ENCODE data around the gene ABHD2.

DNA sequence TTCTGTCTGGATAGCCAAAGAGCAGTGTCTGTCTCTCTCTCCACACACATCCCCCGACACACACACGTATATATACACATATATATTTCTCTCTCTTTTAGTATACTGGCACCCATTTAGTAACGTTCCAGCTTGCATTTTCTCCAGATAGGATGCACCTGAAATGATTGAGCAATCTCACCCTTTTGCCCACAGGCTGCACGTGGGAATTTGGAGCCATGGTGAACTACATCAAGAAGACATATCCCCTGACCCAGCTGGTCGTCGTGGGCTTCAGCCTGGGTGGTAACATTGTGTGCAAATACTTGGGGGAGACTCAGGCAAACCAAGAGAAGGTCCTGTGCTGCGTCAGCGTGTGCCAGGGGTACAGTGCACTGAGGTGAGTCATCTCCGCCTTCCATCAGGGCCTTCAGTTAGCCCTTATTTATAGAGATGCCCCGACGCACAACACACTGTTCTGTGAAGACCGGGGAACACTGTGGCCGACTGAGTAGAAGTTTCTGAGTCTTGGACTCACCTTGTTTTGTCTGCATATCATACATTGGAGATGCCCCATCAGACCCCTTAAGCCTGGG is 87.4 kb downstream of the ABHD2 start:
- TF ChIP-seq IRF1 (CRISPR knock-in tag; IDR thresholded peaks at IDR 0.05) (no peak), PRRX2 (CRISPR knock-in tag; IDR thresholded peaks at IDR 0.05) (no peak), RORB (CRISPR knock-in tag; IDR thresholded peaks at IDR 0.05) (no peak), CBFB (CRISPR knock-in tag; IDR thresholded peaks at IDR 0.05; ENCODE audit: low read depth) (no peak), RELA (CRISPR knock-in tag; IDR thresholded peaks at IDR 0.05; ENCODE audit: borderline replicate concordance) (no peak)
- TF ChIP-seq, protein P1, sequence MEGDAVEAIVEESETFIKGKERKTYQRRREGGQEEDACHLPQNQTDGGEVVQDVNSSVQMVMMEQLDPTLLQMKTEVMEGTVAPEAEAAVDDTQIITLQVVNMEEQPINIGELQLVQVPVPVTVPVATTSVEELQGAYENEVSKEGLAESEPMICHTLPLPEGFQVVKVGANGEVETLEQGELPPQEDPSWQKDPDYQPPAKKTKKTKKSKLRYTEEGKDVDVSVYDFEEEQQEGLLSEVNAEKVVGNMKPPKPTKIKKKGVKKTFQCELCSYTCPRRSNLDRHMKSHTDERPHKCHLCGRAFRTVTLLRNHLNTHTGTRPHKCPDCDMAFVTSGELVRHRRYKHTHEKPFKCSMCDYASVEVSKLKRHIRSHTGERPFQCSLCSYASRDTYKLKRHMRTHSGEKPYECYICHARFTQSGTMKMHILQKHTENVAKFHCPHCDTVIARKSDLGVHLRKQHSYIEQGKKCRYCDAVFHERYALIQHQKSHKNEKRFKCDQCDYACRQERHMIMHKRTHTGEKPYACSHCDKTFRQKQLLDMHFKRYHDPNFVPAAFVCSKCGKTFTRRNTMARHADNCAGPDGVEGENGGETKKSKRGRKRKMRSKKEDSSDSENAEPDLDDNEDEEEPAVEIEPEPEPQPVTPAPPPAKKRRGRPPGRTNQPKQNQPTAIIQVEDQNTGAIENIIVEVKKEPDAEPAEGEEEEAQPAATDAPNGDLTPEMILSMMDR (IDR thresholded peaks at IDR 0.05), result no peak
- TF ChIP-seq, protein P2, sequence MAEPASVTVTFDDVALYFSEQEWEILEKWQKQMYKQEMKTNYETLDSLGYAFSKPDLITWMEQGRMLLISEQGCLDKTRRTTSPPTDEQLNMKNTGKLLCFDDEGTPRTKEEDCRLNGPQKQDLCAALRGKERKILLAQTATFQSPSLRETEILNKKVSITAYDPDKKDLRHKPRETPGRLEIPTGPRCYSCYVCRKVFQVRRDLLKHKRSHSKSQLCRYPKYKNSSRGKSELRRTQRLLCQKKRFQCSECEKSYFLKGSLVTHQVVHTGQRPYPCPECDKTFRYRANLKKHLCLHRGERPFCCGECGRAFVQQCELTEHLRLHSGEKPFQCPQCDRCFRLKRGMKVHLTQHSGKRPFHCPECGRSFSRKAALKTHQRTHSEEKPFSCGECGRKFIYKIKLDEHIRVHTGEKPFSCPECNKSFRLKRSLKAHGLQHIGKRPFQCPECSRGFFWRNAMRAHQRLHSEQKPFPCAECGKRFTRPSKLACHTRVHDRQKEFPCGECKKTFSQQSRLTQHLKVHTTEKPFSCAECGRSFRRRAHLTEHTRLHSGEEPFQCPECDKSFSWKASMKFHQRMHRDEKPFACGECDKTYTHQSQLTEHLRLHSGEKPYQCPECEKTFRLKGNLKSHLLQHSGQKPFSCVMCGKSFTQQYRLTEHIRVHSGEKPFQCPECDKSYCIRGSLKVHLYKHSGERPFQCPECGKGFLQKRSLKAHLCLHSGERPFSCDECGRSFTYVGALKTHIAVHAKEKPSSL (CRISPR knock-in tag; conservative IDR thresholded peaks at IDR 0.05), result no peak
